ENCODE results near the gene PARP12. TPM values are rescaled to one million over a fixed set of nuclear protein-coding genes. Genes with fewer than 3 reads are reported as not detected.

The PARP12 gene
- total and polyA plus RNA-seq, 5 donors from 2014 or later: 30.1 to 258 (median 64.1) TPM

DNA sequence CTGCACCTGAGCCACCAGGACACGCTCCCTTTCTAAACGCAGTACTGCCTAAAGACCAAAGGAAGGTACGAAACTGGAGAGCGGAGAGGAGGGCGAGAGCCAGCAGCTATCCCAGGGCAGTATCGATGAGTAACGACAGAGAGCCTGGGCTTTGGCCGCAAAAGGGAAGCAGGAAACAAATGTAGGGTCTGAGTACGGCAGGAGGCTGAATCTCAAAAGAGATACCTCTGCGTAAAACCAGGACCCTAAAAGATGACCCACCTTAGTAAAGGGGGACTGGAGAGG is 20.4 kb downstream of the PARP12 start:
- H3K4me1 ChIP-seq (ENCODE audit: control insufficient read depth, insufficient read depth, low read length, poor library complexity, severe bottlenecking): no peaks in the 10 kb centered on the region
- peaks cover 93% of the 10 kb centered on the region for H3K36me3 ChIP-seq (ENCODE audit: control insufficient read depth, insufficient read depth, low read length)
- H3K4me3 Mint-ChIP-seq: no peak overlapping the region

DNA sequence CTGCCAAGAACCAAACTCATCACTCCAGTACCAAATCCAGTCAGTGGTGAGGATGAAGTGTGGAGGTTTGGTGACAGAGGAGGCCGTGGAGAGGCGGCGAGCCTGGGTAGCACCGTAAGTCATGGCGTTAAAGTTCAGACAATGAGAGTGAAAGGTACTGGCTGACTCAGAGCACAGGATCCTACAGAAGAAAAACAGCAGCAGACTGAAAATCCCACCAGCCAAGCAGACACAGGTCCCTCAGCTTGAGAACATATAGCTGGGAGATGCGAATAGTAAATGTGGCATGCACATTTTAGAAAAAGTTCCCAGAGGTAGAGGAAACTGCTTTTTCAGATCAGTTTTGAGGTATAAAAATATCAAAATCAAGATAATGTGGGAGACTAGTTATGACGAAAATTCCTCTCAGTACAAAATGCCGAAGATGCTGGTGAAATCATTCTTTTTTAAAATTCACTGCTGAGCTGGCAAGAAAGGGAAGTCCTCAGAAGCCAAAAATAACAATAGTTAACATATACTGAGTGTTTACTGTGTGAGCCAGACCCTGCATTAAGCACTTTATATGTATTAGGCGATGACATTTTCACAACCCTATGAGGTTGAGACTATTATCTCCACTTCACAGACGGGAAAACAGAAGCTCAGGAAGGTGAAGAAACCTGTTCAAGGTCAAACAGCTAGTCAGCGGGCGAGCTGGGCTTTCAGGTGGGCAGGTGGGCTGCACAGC is 20.9 kb downstream of the PARP12 start:
- no peak overlapping the region for H3K27ac ChIP-seq (ENCODE audit: insufficient read depth, low read length, poor library complexity, severe bottlenecking)
- no peak overlapping the region for H3K4me3 ChIP-seq (ENCODE audit: low read depth, low read length)
- Mint-ChIP-seq H3K36me3 (peaks cover 59% of the 10 kb centered on the region), H3K9me3 (no peaks in the 10 kb centered on the region), H3K27ac (no peak overlapping the region), H3K27me3 (no peaks in the 10 kb centered on the region), H3K4me3 (no peak overlapping the region), H3K4me1 (peaks cover 6 to 37% (median 25%) of the 10 kb centered on the region in 4 donors)
- no peaks in the 10 kb centered on the region for H3K9me3 ChIP-seq (ENCODE audit: control insufficient read depth in 2 of 2, low read length in 2 of 2)
- ATAC-seq (ENCODE audit: low read depth in 2 of 2): no peak
- peaks cover 96% of the 10 kb centered on the region for H3K36me3 ChIP-seq (ENCODE audit: control insufficient read depth, insufficient read depth, low read length)
- DNase-seq: no peak
- H3K4me1 ChIP-seq (ENCODE audit: control insufficient read depth, insufficient read depth, low read length, poor library complexity, severe bottlenecking): peaks cover 1% of the 10 kb centered on the region
- no peaks in the 10 kb centered on the region for H3K27me3 ChIP-seq (ENCODE audit: control insufficient read depth, insufficient read depth, low read length)

More for the DNA sequence above, 20.4 kb downstream of the PARP12 start:
- H3K9me3 ChIP-seq (ENCODE audit: control insufficient read depth in 2 of 2, low read length in 2 of 2): no peaks in the 10 kb centered on the region
- no peaks in the 10 kb centered on the region for H3K27me3 ChIP-seq (ENCODE audit: control insufficient read depth, insufficient read depth, low read length)
- Mint-ChIP-seq H3K4me1 (peaks cover 6 to 35% (median 24%) of the 10 kb centered on the region in 4 donors), H3K36me3 (peaks cover 58% of the 10 kb centered on the region), H3K27me3 (no peaks in the 10 kb centered on the region), H3K27ac (no peak overlapping the region), H3K9me3 (no peaks in the 10 kb centered on the region)
- DNase-seq: no peak
- ATAC-seq (ENCODE audit: low read depth in 2 of 2): no peak
- H3K27ac ChIP-seq (ENCODE audit: insufficient read depth, low read length, poor library complexity, severe bottlenecking): no peak overlapping the region
- H3K4me3 ChIP-seq (ENCODE audit: low read depth, low read length): no peak overlapping the region

DNA sequence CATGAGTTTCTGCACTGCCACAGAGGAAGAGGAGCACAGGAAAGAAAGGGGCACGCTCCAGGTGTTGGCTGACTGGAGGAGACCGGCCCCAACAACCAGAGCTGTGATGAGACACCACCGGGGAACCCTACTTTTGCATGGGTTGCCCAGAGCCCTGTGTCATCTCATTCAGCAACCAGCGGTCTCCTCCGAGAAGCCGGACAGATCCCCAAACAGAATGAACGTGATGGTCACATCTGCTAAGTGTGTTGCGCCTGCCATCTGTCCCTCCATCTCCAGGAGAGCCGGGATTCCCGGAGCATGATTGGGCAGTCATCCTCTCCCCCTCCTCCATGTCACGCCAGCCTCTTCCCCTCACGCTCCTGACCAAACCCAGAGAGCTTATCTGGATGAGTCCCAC is 22.9 kb downstream of the PARP12 start:
- H3K4me3 Mint-ChIP-seq: no peak overlapping the region
- H3K27ac Mint-ChIP-seq: no peak overlapping the region
- DNase-seq (no peak), ATAC-seq (ENCODE audit: low read depth in 2 of 2) (no peak)
- Histone ChIP-seq H3K27ac (ENCODE audit: insufficient read depth, low read length, poor library complexity, severe bottlenecking) (no peak overlapping the region), H3K9me3 (ENCODE audit: control insufficient read depth in 2 of 2, low read length in 2 of 2) (no peaks in the 10 kb centered on the region), H3K27me3 (ENCODE audit: control insufficient read depth, insufficient read depth, low read length) (no peaks in the 10 kb centered on the region), H3K4me3 (ENCODE audit: low read depth, low read length) (no peak overlapping the region), H3K36me3 (ENCODE audit: control insufficient read depth, insufficient read depth, low read length) (peaks cover 92% of the 10 kb centered on the region), H3K4me1 (ENCODE audit: control insufficient read depth, insufficient read depth, low read length, poor library complexity, severe bottlenecking) (peaks cover 10% of the 10 kb centered on the region)
- no peaks in the 10 kb centered on the region for H3K9me3 Mint-ChIP-seq
- H3K27me3 Mint-ChIP-seq: no peaks in the 10 kb centered on the region
- peaks cover 58% of the 10 kb centered on the region for H3K36me3 Mint-ChIP-seq
- peaks cover 6 to 48% (median 36%) of the 10 kb centered on the region in 4 donors for H3K4me1 Mint-ChIP-seq

DNA sequence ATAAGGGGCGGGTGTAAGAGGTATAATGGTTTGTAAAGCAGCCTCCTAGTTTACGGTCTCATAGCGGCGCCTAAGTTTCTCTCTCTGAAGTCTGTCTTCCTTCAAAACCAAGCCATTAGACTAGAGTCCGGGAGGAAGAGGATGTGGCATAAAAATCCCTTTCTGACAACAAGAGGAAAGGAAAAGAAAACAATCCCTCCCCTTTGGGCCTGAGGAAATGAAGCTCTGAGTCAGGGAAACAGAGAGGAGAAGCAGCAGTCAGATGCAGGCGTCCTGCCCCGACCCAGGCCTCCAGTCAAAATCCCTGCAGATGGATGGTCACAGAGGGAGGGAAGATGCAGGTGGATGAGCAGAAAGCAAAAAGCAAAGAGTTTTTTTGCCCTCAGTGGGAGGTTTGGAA is 23.7 kb downstream of the PARP12 start:
- Histone ChIP-seq H3K27ac (ENCODE audit: insufficient read depth, low read length, poor library complexity, severe bottlenecking) (no peak overlapping the region), H3K27me3 (ENCODE audit: control insufficient read depth, insufficient read depth, low read length) (no peaks in the 10 kb centered on the region), H3K4me1 (ENCODE audit: control insufficient read depth, insufficient read depth, low read length, poor library complexity, severe bottlenecking) (peaks cover 10% of the 10 kb centered on the region), H3K4me3 (ENCODE audit: low read depth, low read length) (no peak overlapping the region), H3K9me3 (ENCODE audit: control insufficient read depth in 2 of 2, low read length in 2 of 2) (no peaks in the 10 kb centered on the region), H3K36me3 (ENCODE audit: control insufficient read depth, insufficient read depth, low read length) (peaks cover 92% of the 10 kb centered on the region)
- peak overlapping the region in 1 of 3 donors; percentile 77 for H3K27ac Mint-ChIP-seq
- H3K27me3 Mint-ChIP-seq: no peaks in the 10 kb centered on the region
- peaks cover 6 to 48% (median 34%) of the 10 kb centered on the region in 4 donors for H3K4me1 Mint-ChIP-seq
- H3K36me3 Mint-ChIP-seq: peaks cover 55% of the 10 kb centered on the region
- H3K4me3 Mint-ChIP-seq: no peak overlapping the region
- H3K9me3 Mint-ChIP-seq: no peaks in the 10 kb centered on the region
- DNase-seq (no peak), ATAC-seq (ENCODE audit: low read depth in 2 of 2) (no peak)

DNA sequence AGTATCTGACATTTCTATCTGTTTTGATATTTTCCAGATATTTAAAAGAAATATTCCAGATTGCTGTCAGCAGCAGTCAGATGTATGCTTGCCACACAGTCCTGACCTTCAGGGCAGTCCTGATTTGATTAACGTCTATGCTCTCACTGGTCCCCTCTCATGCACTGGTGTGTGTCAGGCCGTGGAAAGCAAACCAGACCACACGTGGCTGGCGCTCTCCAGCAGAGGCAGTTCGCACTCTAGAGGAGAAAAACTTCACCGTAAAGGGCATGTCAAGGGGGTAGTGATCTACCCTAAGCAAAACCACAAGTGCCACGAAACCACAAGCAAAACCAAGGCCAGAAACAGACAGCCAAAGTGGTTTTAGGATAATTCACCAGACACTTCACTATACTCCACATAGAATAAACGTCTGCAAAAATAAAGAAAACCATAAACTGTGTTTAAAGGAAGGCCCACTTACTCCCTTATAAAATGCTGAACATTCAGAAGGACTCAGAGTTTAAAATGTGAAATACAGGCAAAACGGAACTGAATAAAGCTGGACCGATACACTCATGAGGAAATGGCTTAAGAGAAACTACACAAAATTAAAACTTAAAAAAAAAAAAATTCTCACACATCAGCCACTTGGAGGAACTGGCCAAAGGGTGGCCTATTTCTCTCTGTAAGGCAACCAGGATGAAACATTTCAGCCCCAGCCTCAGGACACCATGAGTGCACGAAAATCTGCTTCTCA is 26.4 kb downstream of the PARP12 start:
- peaks cover 57% of the 10 kb centered on the region for H3K36me3 Mint-ChIP-seq
- peaks cover 10% of the 10 kb centered on the region for H3K4me1 ChIP-seq (ENCODE audit: control insufficient read depth, insufficient read depth, low read length, poor library complexity, severe bottlenecking)
- H3K9me3 Mint-ChIP-seq: no peaks in the 10 kb centered on the region
- no peaks in the 10 kb centered on the region for H3K27me3 Mint-ChIP-seq
- no peaks in the 10 kb centered on the region for H3K27me3 ChIP-seq (ENCODE audit: control insufficient read depth, insufficient read depth, low read length)
- ATAC-seq (ENCODE audit: low read depth in 2 of 2) (no peak), DNase-seq (peak in 1 of 3 donors; percentile 24)
- no peak overlapping the region for H3K4me3 ChIP-seq (ENCODE audit: low read depth, low read length)
- peak overlapping the region; percentile 38 to 72 (median 67) for H3K27ac Mint-ChIP-seq
- peaks cover 6 to 57% (median 32%) of the 10 kb centered on the region in 4 donors for H3K4me1 Mint-ChIP-seq
- no peaks in the 10 kb centered on the region for H3K9me3 ChIP-seq (ENCODE audit: control insufficient read depth in 2 of 2, low read length in 2 of 2)
- peak overlapping the region in 1 of 4 donors; percentile 27 for H3K4me3 Mint-ChIP-seq
- H3K27ac ChIP-seq (ENCODE audit: insufficient read depth, low read length, poor library complexity, severe bottlenecking): no peak overlapping the region
- H3K36me3 ChIP-seq (ENCODE audit: control insufficient read depth, insufficient read depth, low read length): peaks cover 83% of the 10 kb centered on the region

DNA sequence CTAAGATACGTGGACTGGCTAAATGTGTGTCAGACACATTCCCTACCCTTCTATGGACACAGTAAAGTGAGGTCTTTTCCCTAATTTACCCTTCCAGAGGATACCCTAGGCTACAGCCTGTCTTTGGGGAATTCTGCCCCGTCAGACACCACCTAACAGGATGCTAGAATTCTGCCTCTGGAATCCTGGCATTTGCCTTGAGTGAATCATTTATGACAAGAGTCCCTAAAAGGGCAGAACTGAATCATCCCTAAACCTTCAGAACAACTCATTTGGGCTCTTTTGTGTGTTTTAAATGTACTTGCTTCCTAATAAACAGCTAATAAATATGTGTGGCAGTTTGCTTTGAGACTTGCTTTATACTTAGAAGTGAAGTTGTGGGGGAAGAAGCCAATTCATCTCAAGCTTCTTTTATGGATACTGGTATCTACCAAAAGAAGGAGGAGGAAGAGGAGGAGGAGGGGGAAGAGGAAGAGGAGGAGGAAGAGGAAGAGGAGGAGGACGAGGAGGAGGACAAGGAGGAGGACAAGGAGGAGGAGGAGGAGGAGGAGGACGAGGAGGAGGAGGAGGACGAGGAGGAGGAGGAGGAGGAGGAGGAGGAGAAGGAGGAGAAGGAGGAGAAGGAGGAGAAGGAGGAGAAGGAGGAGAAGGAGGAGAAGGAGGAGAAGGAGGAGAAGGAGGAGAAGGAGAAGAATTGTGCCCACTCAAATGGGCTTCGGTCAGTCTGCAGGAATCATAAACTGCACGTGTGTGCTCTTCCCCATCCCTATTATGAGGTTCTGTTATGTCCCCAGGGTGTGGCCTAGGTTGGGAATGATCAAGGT is 27.1 kb downstream of the PARP12 start:
- DNase-seq: no peak
- Histone ChIP-seq H3K27ac (ENCODE audit: insufficient read depth, low read length, poor library complexity, severe bottlenecking) (no peak overlapping the region), H3K9me3 (ENCODE audit: control insufficient read depth in 2 of 2, low read length in 2 of 2) (no peaks in the 10 kb centered on the region), H3K36me3 (ENCODE audit: control insufficient read depth, insufficient read depth, low read length) (peaks cover 76% of the 10 kb centered on the region), H3K27me3 (ENCODE audit: control insufficient read depth, insufficient read depth, low read length) (no peaks in the 10 kb centered on the region), H3K4me1 (ENCODE audit: control insufficient read depth, insufficient read depth, low read length, poor library complexity, severe bottlenecking) (peaks cover 10% of the 10 kb centered on the region), H3K4me3 (ENCODE audit: low read depth, low read length) (no peak overlapping the region)
- peaks cover 6 to 52% (median 29%) of the 10 kb centered on the region in 4 donors for H3K4me1 Mint-ChIP-seq
- peak overlapping the region in 1 of 3 donors; percentile 56 for H3K27ac Mint-ChIP-seq
- ATAC-seq (ENCODE audit: low read depth in 2 of 2): no peak
- no peaks in the 10 kb centered on the region for H3K9me3 Mint-ChIP-seq
- H3K4me3 Mint-ChIP-seq: no peak overlapping the region
- H3K36me3 Mint-ChIP-seq: peaks cover 56% of the 10 kb centered on the region
- H3K27me3 Mint-ChIP-seq: no peaks in the 10 kb centered on the region

DNA sequence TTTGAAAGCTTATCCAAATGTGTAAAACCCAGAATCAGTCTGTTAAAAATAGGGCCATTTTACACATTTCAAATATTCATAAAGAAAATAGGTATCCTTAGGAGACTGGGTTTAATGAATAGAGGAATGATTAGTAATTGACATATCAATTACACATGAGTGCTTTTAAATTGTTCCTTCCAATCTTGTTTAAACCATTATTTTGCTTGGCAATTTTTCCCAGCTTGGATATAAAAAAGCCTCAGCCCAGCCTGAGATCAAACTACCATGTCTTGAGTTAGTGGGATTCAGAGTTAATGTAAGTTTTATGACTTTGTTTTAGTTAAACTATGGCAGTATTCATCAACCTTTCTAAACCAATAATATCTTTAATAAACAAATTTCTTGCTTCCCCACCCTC is 28.3 kb downstream of the PARP12 start:
- peaks cover 12 to 51% (median 26%) of the 10 kb centered on the region in 4 donors for H3K4me1 Mint-ChIP-seq
- H3K36me3 ChIP-seq (ENCODE audit: control insufficient read depth, insufficient read depth, low read length): peaks cover 64% of the 10 kb centered on the region

More for the DNA sequence above, 28.3 kb downstream of the PARP12 start:
- Histone ChIP-seq H3K4me1 (ENCODE audit: control insufficient read depth, insufficient read depth, low read length, poor library complexity, severe bottlenecking) (peaks cover 10% of the 10 kb centered on the region), H3K9me3 (ENCODE audit: control insufficient read depth in 2 of 2, low read length in 2 of 2) (no peaks in the 10 kb centered on the region), H3K27ac (ENCODE audit: insufficient read depth, low read length, poor library complexity, severe bottlenecking) (no peak overlapping the region), H3K27me3 (ENCODE audit: control insufficient read depth, insufficient read depth, low read length) (no peaks in the 10 kb centered on the region), H3K4me3 (ENCODE audit: low read depth, low read length) (no peak overlapping the region)
- H3K4me3 Mint-ChIP-seq: no peak overlapping the region
- peaks cover 62% of the 10 kb centered on the region for H3K36me3 Mint-ChIP-seq
- H3K27ac Mint-ChIP-seq: no peak overlapping the region
- DNase-seq: no peak
- no peak for ATAC-seq (ENCODE audit: low read depth in 2 of 2)
- H3K27me3 Mint-ChIP-seq: no peaks in the 10 kb centered on the region
- no peaks in the 10 kb centered on the region for H3K9me3 Mint-ChIP-seq

Data from CD4-positive, CD25-positive, alpha-beta regulatory T cell (primary cell).